Liver (tissue), 9 donors: ENCODE measurements around the gene PCBP1. TPM values are rescaled to one million over a fixed set of nuclear protein-coding genes. Genes with fewer than 3 reads are reported as not detected.

Source experiments
- DNase-seq: peaks from one replicate; pipeline ENCODE4 v3.0.0-alpha.2; 2017; ENCODE audit warnings: low spot score
- H3K27ac ChIP-seq, 2 donors: one replicate each; pipeline ENCODE4 v1.7.0; 2013; ENCODE audit warnings: inconsistent platforms in 2 of 2, low read length in 2 of 2, control low read depth in 1 of 2, low read depth in 1 of 2, mild to moderate bottlenecking in 1 of 2
- H3K27me3 ChIP-seq, 4 donors: one replicate each; pipeline versions ENCODE4 v1.6.1 to v1.7.0; 2013; ENCODE audit warnings: low read length in 3 of 4, inconsistent platforms in 1 of 4, mild to moderate bottlenecking in 1 of 4, moderate library complexity in 1 of 4; ENCODE audit not compliant: control insufficient read depth in 4 of 4, insufficient read depth in 4 of 4
- H3K36me3 ChIP-seq, 4 donors: one replicate each; pipeline versions ENCODE4 v1.6.1 to v1.7.0; 2013; ENCODE audit warnings: low read length in 3 of 4, mild to moderate bottlenecking in 3 of 4, low read depth in 1 of 4, moderate library complexity in 1 of 4; ENCODE audit not compliant: control insufficient read depth in 4 of 4, insufficient read depth in 3 of 4
- H3K4me1 ChIP-seq, 4 donors: one replicate each; pipeline versions ENCODE4 v1.6.1 to v1.7.0; 2013; ENCODE audit warnings: low read length in 3 of 4, mild to moderate bottlenecking in 3 of 4, moderate library complexity in 1 of 4; ENCODE audit not compliant: control insufficient read depth in 4 of 4, insufficient read depth in 4 of 4
- H3K4me3 ChIP-seq, 3 donors: one replicate each; pipeline versions ENCODE4 v1.6.1 to v1.7.0; 2013; ENCODE audit warnings: low read length in 3 of 3, control low read depth in 1 of 3, low read depth in 1 of 3, mild to moderate bottlenecking in 1 of 3
- H3K9ac ChIP-seq, 2 donors: one replicate each; pipeline ENCODE4 v1.7.0; 2013; ENCODE audit warnings: low read length in 2 of 2, mild to moderate bottlenecking in 2 of 2, moderate library complexity in 2 of 2, control low read depth in 1 of 2, low read depth in 1 of 2
- H3K9me3 ChIP-seq, 4 donors: one replicate each; pipeline versions ENCODE4 v1.6.1 to v1.7.0; 2013; ENCODE audit warnings: low read length in 3 of 4; ENCODE audit not compliant: control insufficient read depth in 4 of 4
- EGR1 ChIP-seq, 2 donors: IDR thresholded peaks; 2 replicates each; pipeline ENCODE4 v1.6.1; 2016 to 2018; ENCODE audit warnings: antibody characterized with exemption in 2 of 2, low read depth in 2 of 2
- FOXA1 ChIP-seq: IDR thresholded peaks from 2 replicates; pipeline ENCODE4 v1.6.1; 2016; ENCODE audit warnings: antibody characterized with exemption
- GABPA ChIP-seq, 2 donors: IDR thresholded peaks in 1 of 2; conservative IDR thresholded peaks in 1 of 2; 2 replicates each; pipeline ENCODE4 v1.6.1; 2016; ENCODE audit warnings: antibody characterized with exemption in 2 of 2, mild to moderate bottlenecking in 1 of 2, moderate library complexity in 1 of 2
- HNF4A ChIP-seq, 2 donors: conservative IDR thresholded peaks; 2 replicates each; pipeline ENCODE4 v1.6.1; 2016; ENCODE audit warnings: antibody characterized with exemption in 2 of 2, mild to moderate bottlenecking in 2 of 2
- MAX ChIP-seq: IDR thresholded peaks from 2 replicates; pipeline ENCODE4 v1.6.1; 2016; ENCODE audit warnings: antibody characterized with exemption
- NR2F2 ChIP-seq: IDR thresholded peaks from 2 replicates; pipeline ENCODE4 v1.6.1; 2016; ENCODE audit warnings: antibody characterized with exemption
- RAD21 ChIP-seq, 2 donors: IDR thresholded peaks; 2 replicates each; pipeline ENCODE4 v1.6.1; 2016; ENCODE audit warnings: antibody characterized with exemption in 2 of 2, mild to moderate bottlenecking in 2 of 2
- RXRA ChIP-seq, 2 donors: IDR thresholded peaks; 2 replicates each; pipeline ENCODE4 v1.6.1; 2017 to 2018; ENCODE audit warnings: antibody characterized with exemption in 2 of 2, mild to moderate bottlenecking in 1 of 2
- SP1 ChIP-seq: IDR thresholded peaks from 2 replicates; pipeline ENCODE4 v1.6.1; 2018; ENCODE audit warnings: antibody characterized with exemption, mild to moderate bottlenecking
- TAF1 ChIP-seq: conservative IDR thresholded peaks from 2 replicates; pipeline ENCODE4 v1.6.1; 2016; ENCODE audit warnings: antibody characterized with exemption, mild to moderate bottlenecking
- WGBS: extraction: QIAGEN DNeasy Blood & Tissue Kit; methylation state at CpG from one replicate; pipeline ENCODE4 v1.1.7; 2013; 5-methylcytosine and 5-hydroxymethylcytosine counted together
- polyA plus RNA-seq, 2 donors: library from polyadenylated mRNA; stranded (reverse) in 1 of 2; unstranded in 1 of 2; fragments of 200-250 nt in 1 of 2; fragments of >200 nt in 1 of 2; fragmentation: Nextera tagmentation in 1 of 2; extraction: Ambion mirVana in 1 of 2; gene quantifications; one replicate each; pipeline versions ENCODE4 v1.2.1 to v1.2.3, GENCODE V29; 2013 to 2015
- total RNA-seq, 2 donors: library from RNA; depleted of rRNA; stranded (reverse); fragments of >200 nt; gene quantifications; one replicate each; pipeline ENCODE4 v1.2.3, GENCODE V29; 2014
- TF ChIP-seq, protein P1 (sequence below): IDR thresholded peaks from 2 replicates; pipeline ENCODE4 v1.6.1; 2016; ENCODE audit warnings: antibody characterized with exemption
- TF ChIP-seq, protein P2 (sequence below): IDR thresholded peaks from 2 replicates; pipeline ENCODE4 v1.6.1; 2016; ENCODE audit warnings: antibody characterized with exemption, mild to moderate bottlenecking
- donor health status: healthy.
- donor health status: healthy.
- donor health status: healthy.
- donor health status: healthy.
- donor health status: healthy.

Gene PCBP1
- total and polyA plus RNA-seq, 4 donors = 64.0 to 202 (median 87.9) TPM

GRCh38 chr2:70123829-70124116, 36.5 kb downstream of the PCBP1 start:
- DNase-seq = no peak
- H3K27me3 ChIP-seq = no peaks in the 10 kb centered on the region
- H3K4me1 ChIP-seq = peaks cover 0 to 1% (median 0%) of the 10 kb centered on the region in 4 donors
- H3K9ac ChIP-seq = peak overlapping the region; percentile 33
- H3K9me3 ChIP-seq = no peaks in the 10 kb centered on the region
- peak overlapping the region; percentile 99 to 100 for H3K27ac ChIP-seq
- H3K36me3 ChIP-seq = no peaks in the 10 kb centered on the region
- H3K4me3 ChIP-seq = peak overlapping the region in 1 of 3 donors; percentile 59
- TF ChIP-seq, protein P1, sequence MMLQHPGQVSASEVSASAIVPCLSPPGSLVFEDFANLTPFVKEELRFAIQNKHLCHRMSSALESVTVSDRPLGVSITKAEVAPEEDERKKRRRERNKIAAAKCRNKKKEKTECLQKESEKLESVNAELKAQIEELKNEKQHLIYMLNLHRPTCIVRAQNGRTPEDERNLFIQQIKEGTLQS = no peak
- TF ChIP-seq MAX = no peak
- 34% methylated on average over 11 of the region's 11 CpGs for WGBS

GRCh38 chr2:70124983-70125480, 37.8 kb downstream of the PCBP1 start:
- TF ChIP-seq EGR1 (IDR thresholded peaks at IDR 0.05; ENCODE audit: low read depth in 2 of 2) (peak in 1 of 2 donors; percentile 47), RAD21 (IDR thresholded peaks at IDR 0.05) (no peak)
- Histone ChIP-seq H3K27me3 (no peaks in the 10 kb centered on the region), H3K4me3 (peak overlapping the region; percentile 23 to 63 (median 59)), H3K9ac (peak overlapping the region; percentile 99), H3K27ac (peak overlapping the region; percentile 99 to 100), H3K4me1 (peaks cover 0 to 1% (median 0%) of the 10 kb centered on the region in 4 donors), H3K9me3 (no peaks in the 10 kb centered on the region), H3K36me3 (no peaks in the 10 kb centered on the region)
- WGBS = under 1% methylated on average over 36 of the region's 36 CpGs
- DNase-seq = peak; percentile 76

GRCh38 chr2:70125498-70125898, 38.2 kb downstream of the PCBP1 start:
- no peak for DNase-seq
- Histone ChIP-seq H3K4me1 (peaks cover 0 to 1% (median 0%) of the 10 kb centered on the region in 4 donors), H3K4me3 (peak overlapping the region in 2 of 3 donors; percentile 59 to 63), H3K27me3 (no peaks in the 10 kb centered on the region), H3K27ac (peak overlapping the region; percentile 99 to 100), H3K36me3 (no peaks in the 10 kb centered on the region), H3K9ac (peak overlapping the region; percentile 99), H3K9me3 (no peaks in the 10 kb centered on the region)
- no peak for TF ChIP-seq RXRA (IDR thresholded peaks at IDR 0.05)
- no peak for TF ChIP-seq HNF4A (conservative IDR thresholded peaks at IDR 0.05)
- TF ChIP-seq, protein P2, sequence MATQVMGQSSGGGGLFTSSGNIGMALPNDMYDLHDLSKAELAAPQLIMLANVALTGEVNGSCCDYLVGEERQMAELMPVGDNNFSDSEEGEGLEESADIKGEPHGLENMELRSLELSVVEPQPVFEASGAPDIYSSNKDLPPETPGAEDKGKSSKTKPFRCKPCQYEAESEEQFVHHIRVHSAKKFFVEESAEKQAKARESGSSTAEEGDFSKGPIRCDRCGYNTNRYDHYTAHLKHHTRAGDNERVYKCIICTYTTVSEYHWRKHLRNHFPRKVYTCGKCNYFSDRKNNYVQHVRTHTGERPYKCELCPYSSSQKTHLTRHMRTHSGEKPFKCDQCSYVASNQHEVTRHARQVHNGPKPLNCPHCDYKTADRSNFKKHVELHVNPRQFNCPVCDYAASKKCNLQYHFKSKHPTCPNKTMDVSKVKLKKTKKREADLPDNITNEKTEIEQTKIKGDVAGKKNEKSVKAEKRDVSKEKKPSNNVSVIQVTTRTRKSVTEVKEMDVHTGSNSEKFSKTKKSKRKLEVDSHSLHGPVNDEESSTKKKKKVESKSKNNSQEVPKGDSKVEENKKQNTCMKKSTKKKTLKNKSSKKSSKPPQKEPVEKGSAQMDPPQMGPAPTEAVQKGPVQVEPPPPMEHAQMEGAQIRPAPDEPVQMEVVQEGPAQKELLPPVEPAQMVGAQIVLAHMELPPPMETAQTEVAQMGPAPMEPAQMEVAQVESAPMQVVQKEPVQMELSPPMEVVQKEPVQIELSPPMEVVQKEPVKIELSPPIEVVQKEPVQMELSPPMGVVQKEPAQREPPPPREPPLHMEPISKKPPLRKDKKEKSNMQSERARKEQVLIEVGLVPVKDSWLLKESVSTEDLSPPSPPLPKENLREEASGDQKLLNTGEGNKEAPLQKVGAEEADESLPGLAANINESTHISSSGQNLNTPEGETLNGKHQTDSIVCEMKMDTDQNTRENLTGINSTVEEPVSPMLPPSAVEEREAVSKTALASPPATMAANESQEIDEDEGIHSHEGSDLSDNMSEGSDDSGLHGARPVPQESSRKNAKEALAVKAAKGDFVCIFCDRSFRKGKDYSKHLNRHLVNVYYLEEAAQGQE = no peak
- no peak for TF ChIP-seq FOXA1
- TF ChIP-seq MAX = no peak
- no peak for TF ChIP-seq RAD21 (IDR thresholded peaks at IDR 0.05)
- TF ChIP-seq TAF1 = no peak
- TF ChIP-seq NR2F2 = no peak
- TF ChIP-seq GABPA (IDR thresholded peaks at IDR 0.05 in 1 of 2, conservative IDR thresholded peaks at IDR 0.05 in 1 of 2) = no peak
- no peak for TF ChIP-seq SP1
- 74% methylated on average over 13 of the region's 13 CpGs for WGBS
